SU-DHL-6 (cell line): ENCODE data around the gene CCR7.

Experiments
- EZH2phosphoT487 ChIP-seq: fragments of 200-600 bp; sonication (generic), shearing (Covaris generic); conservative IDR thresholded peaks from 2 replicates; pipeline ENCODE4 v1.6.1; 2018; ENCODE audit warnings: mild to moderate bottlenecking, antibody characterized with exemption, low read length, moderate library complexity, mixed read lengths
- TF ChIP-seq, protein P1 (sequence below): fragments of 200-600 bp; sonication (generic); IDR thresholded peaks from one replicate; pipeline ENCODE4 v1.5.1; 2017; ENCODE audit warnings: antibody characterized with exemption, mild to moderate bottlenecking, low read length, moderate library complexity; ENCODE audit not compliant: insufficient read depth, poor library complexity, severe bottlenecking

DNA sequence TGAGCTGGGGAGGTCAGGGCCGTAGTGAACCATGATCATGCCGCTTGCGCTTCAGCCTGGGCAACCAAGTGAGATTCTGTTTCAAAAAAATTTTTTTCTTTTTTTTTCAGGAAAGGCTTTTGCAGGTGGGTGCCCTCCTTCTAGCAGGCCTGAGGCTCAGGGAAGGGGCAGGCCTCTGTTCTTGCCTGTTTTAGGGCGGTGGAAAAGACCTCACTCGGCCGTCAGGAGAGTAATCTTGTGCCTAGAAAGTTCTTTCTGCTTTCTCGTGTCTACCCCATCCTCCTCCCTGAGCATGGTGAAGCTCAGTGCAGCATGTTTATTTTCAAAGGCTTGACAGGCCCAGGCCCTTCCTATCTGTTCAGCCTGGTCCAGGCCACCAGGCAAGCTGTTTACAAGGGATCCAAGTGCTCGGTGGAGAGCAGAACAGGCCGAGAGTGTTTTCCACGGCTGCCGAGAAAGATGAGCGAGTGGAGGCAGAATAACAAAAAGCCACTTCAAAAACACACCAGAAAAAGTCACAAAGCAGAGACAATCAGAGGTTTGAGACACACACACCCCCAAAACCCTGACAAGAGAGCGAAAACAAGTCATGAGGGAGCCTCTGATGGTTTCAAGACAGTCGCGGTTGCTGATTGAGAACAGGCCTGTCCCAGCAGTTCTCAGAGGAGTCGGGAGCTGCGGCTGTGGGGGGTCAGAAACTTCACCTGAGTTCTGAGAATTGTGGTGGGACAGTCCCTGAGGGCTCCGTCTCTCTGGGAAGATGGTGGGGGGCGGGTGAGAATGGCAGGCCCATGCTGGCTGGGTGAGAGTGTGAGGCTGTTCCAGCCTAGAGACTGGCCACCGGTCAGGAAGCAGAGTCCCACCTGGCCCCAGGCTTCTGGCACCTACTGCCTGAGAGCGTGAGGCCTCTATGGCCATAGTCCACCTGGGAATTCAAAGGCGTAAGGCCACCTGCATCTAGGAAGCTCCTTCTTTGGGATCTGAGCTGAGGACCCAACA is 37.5 kb upstream of the CCR7 start:
- TF ChIP-seq, protein P1, sequence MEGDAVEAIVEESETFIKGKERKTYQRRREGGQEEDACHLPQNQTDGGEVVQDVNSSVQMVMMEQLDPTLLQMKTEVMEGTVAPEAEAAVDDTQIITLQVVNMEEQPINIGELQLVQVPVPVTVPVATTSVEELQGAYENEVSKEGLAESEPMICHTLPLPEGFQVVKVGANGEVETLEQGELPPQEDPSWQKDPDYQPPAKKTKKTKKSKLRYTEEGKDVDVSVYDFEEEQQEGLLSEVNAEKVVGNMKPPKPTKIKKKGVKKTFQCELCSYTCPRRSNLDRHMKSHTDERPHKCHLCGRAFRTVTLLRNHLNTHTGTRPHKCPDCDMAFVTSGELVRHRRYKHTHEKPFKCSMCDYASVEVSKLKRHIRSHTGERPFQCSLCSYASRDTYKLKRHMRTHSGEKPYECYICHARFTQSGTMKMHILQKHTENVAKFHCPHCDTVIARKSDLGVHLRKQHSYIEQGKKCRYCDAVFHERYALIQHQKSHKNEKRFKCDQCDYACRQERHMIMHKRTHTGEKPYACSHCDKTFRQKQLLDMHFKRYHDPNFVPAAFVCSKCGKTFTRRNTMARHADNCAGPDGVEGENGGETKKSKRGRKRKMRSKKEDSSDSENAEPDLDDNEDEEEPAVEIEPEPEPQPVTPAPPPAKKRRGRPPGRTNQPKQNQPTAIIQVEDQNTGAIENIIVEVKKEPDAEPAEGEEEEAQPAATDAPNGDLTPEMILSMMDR, result no peak
- no peak for TF ChIP-seq EZH2phosphoT487
